ENCODE measurements around the gene WDR18.

- TF ChIP-seq CTCF (IDR thresholded peaks at IDR 0.05): no peak
- TF ChIP-seq EP300 (IDR thresholded peaks at IDR 0.05): no peak
Observed at GRCh38 chr19:956766-957440, 27.2 kb upstream of the WDR18 start.
